ENCODE measurements around the gene CTNNB1. TPM values are rescaled to one million over a fixed set of nuclear protein-coding genes. Genes with fewer than 3 reads are reported as not detected.

The CTNNB1 gene
- total RNA-seq, 2 donors from 2014 or later: 317 to 595 TPM

DNA sequence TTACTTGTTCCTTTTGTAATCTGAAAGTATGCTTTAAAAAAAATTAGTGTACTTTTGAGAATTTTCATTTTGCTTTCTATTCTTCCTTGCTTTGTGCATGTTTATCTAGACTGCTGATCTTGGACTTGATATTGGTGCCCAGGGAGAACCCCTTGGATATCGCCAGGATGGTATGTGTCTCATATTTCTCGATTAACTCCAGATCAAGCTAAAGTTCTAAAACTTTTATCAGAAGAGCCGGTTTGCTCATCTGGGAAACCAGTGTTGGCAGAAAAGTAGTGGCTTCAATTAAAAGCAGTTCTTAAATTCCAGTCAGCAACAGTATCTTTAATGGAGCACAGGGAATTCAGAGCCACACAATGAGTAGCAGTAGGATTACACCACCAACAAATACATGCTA is 38.6 kb downstream of the CTNNB1 start:
- H3K4me3 ChIP-seq: no peak overlapping the region
- H3K36me3 ChIP-seq: peaks cover 53% of the 10 kb centered on the region
- DNase-seq (ENCODE audit: low spot score) (no peak), ATAC-seq (ENCODE audit: insufficient number of reproducible peaks, low FRiP score, low read depth) (no peak)
- TF ChIP-seq, protein P1, sequence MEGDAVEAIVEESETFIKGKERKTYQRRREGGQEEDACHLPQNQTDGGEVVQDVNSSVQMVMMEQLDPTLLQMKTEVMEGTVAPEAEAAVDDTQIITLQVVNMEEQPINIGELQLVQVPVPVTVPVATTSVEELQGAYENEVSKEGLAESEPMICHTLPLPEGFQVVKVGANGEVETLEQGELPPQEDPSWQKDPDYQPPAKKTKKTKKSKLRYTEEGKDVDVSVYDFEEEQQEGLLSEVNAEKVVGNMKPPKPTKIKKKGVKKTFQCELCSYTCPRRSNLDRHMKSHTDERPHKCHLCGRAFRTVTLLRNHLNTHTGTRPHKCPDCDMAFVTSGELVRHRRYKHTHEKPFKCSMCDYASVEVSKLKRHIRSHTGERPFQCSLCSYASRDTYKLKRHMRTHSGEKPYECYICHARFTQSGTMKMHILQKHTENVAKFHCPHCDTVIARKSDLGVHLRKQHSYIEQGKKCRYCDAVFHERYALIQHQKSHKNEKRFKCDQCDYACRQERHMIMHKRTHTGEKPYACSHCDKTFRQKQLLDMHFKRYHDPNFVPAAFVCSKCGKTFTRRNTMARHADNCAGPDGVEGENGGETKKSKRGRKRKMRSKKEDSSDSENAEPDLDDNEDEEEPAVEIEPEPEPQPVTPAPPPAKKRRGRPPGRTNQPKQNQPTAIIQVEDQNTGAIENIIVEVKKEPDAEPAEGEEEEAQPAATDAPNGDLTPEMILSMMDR (IDR thresholded peaks at IDR 0.05): no peak
- H3K27ac ChIP-seq: no peak overlapping the region
- no peaks in the 10 kb centered on the region for H3K27me3 ChIP-seq (replicated peaks; ENCODE audit: insufficient read depth)
- H3K4me1 ChIP-seq (ENCODE audit: control insufficient read depth in 1 of 2, low read depth in 2 of 2): peaks cover 8 to 23% of the 10 kb centered on the region in 2 donors
- H3K9me3 ChIP-seq: no peaks in the 10 kb centered on the region

DNA sequence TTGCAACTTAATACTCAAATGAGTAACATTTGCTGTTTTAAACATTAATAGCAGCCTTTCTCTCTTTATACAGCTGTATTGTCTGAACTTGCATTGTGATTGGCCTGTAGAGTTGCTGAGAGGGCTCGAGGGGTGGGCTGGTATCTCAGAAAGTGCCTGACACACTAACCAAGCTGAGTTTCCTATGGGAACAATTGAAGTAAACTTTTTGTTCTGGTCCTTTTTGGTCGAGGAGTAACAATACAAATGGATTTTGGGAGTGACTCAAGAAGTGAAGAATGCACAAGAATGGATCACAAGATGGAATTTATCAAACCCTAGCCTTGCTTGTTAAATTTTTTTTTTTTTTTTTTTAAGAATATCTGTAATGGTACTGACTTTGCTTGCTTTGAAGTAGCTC is 40.3 kb downstream of the CTNNB1 start:
- TF ChIP-seq, protein P1 (IDR thresholded peaks at IDR 0.05): no peak
- H3K36me3 ChIP-seq: peaks cover 38% of the 10 kb centered on the region

DNA sequence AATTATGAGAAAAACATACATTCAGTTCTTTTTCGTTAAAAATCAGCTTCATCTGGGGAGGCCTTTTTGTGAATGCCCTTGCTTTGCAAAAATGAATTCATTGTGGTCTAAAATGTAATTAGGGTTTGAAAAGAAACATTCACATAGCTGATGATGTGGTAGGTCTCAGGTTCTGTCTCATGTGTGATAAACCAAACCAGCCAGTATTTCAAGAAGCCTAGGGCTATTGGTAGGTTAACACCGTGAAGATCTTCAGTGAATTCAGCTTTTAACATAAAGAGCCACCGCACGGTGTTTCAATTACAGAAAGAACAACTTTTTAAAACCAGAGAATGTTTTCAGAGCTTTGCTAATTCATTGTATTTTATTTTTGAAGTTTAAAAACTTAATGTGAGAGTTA is 41.9 kb downstream of the CTNNB1 start:
- ATAC-seq (ENCODE audit: insufficient number of reproducible peaks, low FRiP score, low read depth): no peak
- H3K27me3 ChIP-seq (replicated peaks; ENCODE audit: insufficient read depth): no peaks in the 10 kb centered on the region
- DNase-seq (ENCODE audit: low spot score): no peak
- H3K4me3 ChIP-seq: no peak overlapping the region
- H3K4me1 ChIP-seq (ENCODE audit: control insufficient read depth in 1 of 2, low read depth in 2 of 2): peaks cover 5% of the 10 kb centered on the region in 2 donors
- TF ChIP-seq, protein P1 (IDR thresholded peaks at IDR 0.05): no peak
- H3K9me3 ChIP-seq: no peaks in the 10 kb centered on the region
- H3K27ac ChIP-seq: no peak overlapping the region
- H3K36me3 ChIP-seq: peaks cover 35% of the 10 kb centered on the region

More for the DNA sequence above, 40.3 kb downstream of the CTNNB1 start:
- H3K27me3 ChIP-seq (replicated peaks; ENCODE audit: insufficient read depth): no peaks in the 10 kb centered on the region
- ATAC-seq (ENCODE audit: insufficient number of reproducible peaks, low FRiP score, low read depth) (no peak), DNase-seq (ENCODE audit: low spot score) (no peak)
- H3K9me3 ChIP-seq: no peaks in the 10 kb centered on the region
- H3K4me3 ChIP-seq: no peak overlapping the region
- H3K4me1 ChIP-seq (ENCODE audit: control insufficient read depth in 1 of 2, low read depth in 2 of 2): peaks cover 6 to 16% of the 10 kb centered on the region in 2 donors
- H3K27ac ChIP-seq: no peak overlapping the region

DNA sequence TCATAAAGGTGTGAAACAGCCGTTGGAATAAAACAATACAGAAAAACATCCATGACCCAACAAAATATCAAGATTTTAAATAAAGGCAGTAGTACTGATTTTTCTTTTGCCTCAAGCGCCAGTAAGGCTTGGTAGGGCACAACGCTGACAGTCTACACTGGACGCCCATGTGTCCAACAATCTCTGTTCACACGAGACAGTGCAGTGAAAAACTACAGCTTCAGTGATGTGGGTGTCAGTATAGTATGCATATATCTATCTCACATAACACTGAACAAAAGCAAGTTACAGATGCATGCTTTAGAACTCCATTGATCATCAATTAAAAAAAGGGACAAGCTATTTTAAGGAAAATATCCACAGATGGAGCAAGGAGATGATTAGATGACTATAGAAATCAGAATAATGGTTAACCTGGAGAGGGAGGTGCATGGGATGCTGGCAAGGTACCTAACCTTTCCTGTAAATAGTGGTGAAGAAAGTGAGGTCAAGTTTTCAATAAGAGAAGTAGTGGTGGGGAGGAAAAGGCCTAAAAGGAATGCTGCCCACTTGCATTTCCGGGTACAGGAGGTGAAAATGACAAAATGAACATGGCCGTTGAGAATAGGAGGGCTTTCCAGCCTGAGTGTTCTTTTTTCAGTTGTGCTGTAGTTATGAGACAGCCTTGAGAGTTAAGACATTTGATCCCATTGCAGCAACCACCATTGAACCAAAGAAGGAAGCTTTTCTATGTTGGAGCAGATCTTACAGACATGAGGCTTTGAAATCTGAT is 42.7 kb downstream of the CTNNB1 start:
- Histone ChIP-seq H3K4me3 (no peak overlapping the region), H3K27ac (no peak overlapping the region), H3K27me3 (replicated peaks; ENCODE audit: insufficient read depth) (no peaks in the 10 kb centered on the region), H3K4me1 (ENCODE audit: control insufficient read depth in 1 of 2, low read depth in 2 of 2) (peaks cover 5 to 13% of the 10 kb centered on the region in 2 donors), H3K9me3 (no peaks in the 10 kb centered on the region), H3K36me3 (peaks cover 27% of the 10 kb centered on the region)
- TF ChIP-seq, protein P1 (IDR thresholded peaks at IDR 0.05): no peak
- DNase-seq (ENCODE audit: low spot score) (no peak), ATAC-seq (ENCODE audit: insufficient number of reproducible peaks, low FRiP score, low read depth) (no peak)

DNA sequence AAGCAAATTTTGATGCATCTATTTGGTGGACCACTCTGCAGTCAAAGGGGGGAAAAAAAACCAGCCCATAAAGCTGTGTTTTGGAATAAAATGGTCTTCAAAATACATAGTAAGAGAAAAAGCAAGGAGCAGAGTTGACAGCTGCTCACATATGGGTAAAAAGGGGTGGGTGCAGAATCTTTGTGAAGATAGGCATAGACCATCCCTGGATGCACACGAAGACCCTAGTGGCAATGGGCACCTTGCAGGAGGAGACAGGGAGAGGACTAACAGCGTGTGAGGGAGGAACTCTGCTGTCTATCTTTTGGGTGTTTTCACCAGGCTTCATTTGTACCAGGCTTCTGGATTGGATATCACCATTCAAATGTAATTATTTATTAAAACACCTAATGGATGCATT is 43.9 kb downstream of the CTNNB1 start:
- TF ChIP-seq, protein P1 (IDR thresholded peaks at IDR 0.05): no peak
- no peak for ATAC-seq (ENCODE audit: insufficient number of reproducible peaks, low FRiP score, low read depth)
- peaks cover 19% of the 10 kb centered on the region for H3K36me3 ChIP-seq

More for the DNA sequence above, 43.9 kb downstream of the CTNNB1 start:
- no peak for DNase-seq (ENCODE audit: low spot score)
- no peak overlapping the region for H3K4me3 ChIP-seq
- no peaks in the 10 kb centered on the region for H3K27me3 ChIP-seq (replicated peaks; ENCODE audit: insufficient read depth)
- peaks cover 1 to 25% of the 10 kb centered on the region in 2 donors for H3K4me1 ChIP-seq (ENCODE audit: control insufficient read depth in 1 of 2, low read depth in 2 of 2)
- no peak overlapping the region for H3K27ac ChIP-seq
- no peaks in the 10 kb centered on the region for H3K9me3 ChIP-seq

Measured in thoracic aorta (tissue), 2 donors.